CD14-positive monocyte (primary cell): Measurements from ENCODE around the gene EPB41. TPM values are rescaled to one million over a fixed set of nuclear protein-coding genes. Genes with fewer than 3 reads are reported as not detected.

Experiments
- DNase-seq, 3 donors: peaks; one replicate each; pipeline ENCODE4 v3.0.0-alpha.2; 2011 to 2022
- H2AFZ ChIP-seq: 2 replicates; pipeline ENCODE4 v1.6.0; 2012; ENCODE audit warnings: mild to moderate bottlenecking, low read depth, low read length, inconsistent platforms; ENCODE audit not compliant: insufficient read depth, poor library complexity, severe bottlenecking
- H3K27ac ChIP-seq, 2 donors: 1 replicate in 1 of 2; 2 replicates in 1 of 2; pipeline ENCODE4 v1.5.1; 2012 to 2013; ENCODE audit warnings: low read length in 2 of 2, control low read depth in 1 of 2, inconsistent platforms in 1 of 2, low read depth in 1 of 2, mild to moderate bottlenecking in 1 of 2
- H3K27me3 ChIP-seq, 2 donors: one replicate each; pipeline versions ENCODE4 v1.6.0 to v1.6.1; 2011 to 2013; ENCODE audit warnings: low read length in 2 of 2; ENCODE audit not compliant: control insufficient read depth in 2 of 2, insufficient read depth in 2 of 2
- H3K36me3 ChIP-seq, 2 donors: replicated peaks in 1 of 2; 1 replicate in 1 of 2; 2 replicates in 1 of 2; pipeline versions ENCODE4 v1.5.1 to v1.6.1; 2012 to 2013; ENCODE audit warnings: low read length in 2 of 2, control low read depth in 1 of 2, inconsistent platforms in 1 of 2, mild to moderate bottlenecking in 1 of 2; ENCODE audit not compliant: insufficient read depth in 2 of 2, control insufficient read depth in 1 of 2
- H3K4me1 ChIP-seq, 2 donors: 1 replicate in 1 of 2; 2 replicates in 1 of 2; pipeline versions ENCODE4 v1.5.1 to v1.6.1; 2012 to 2013; ENCODE audit warnings: low read length in 2 of 2, control low read depth in 1 of 2, inconsistent platforms in 1 of 2, mild to moderate bottlenecking in 1 of 2, moderate library complexity in 1 of 2; ENCODE audit not compliant: insufficient read depth in 2 of 2, control insufficient read depth in 1 of 2
- H3K4me2 ChIP-seq: replicated peaks from 2 replicates; pipeline ENCODE3; 2012; ENCODE audit warnings: low read length, moderate library complexity, mild to moderate bottlenecking; ENCODE audit not compliant: poor library complexity, severe bottlenecking; ENCODE audit errors: extremely low read depth
- H3K4me3 ChIP-seq, 3 experiments: fragments of 200-600 bp in 1 of 3; sonication (generic) in 1 of 3; replicated peaks in 1 of 3; 1 replicate in 2 of 3; 2 replicates in 1 of 3; pipeline ENCODE4 v1.5.1; 2011 to 2013; ENCODE audit warnings: low read length in 3 of 3, mild to moderate bottlenecking in 3 of 3, control low read depth in 2 of 3, low read depth in 2 of 3, inconsistent platforms in 1 of 3, moderate library complexity in 1 of 3
- H3K79me2 ChIP-seq: 2 replicates; pipeline ENCODE4 v1.6.0; 2012; ENCODE audit warnings: mild to moderate bottlenecking, control low read depth, inconsistent platforms, low read length, moderate library complexity; ENCODE audit not compliant: insufficient read depth
- H3K9ac ChIP-seq: 2 replicates; pipeline ENCODE4 v1.6.0; 2017; ENCODE audit warnings: low read length, mild to moderate bottlenecking; ENCODE audit not compliant: insufficient read depth, poor library complexity, severe bottlenecking
- H3K9me3 ChIP-seq, 2 donors: replicated peaks in 1 of 2; 1 replicate in 1 of 2; 2 replicates in 1 of 2; pipeline versions ENCODE4 v1.5.1 to v1.6.1; 2012 to 2013; ENCODE audit warnings: low read length in 2 of 2, control low read depth in 1 of 2; ENCODE audit not compliant: control insufficient read depth in 1 of 2, insufficient read depth in 1 of 2
- H4K20me1 ChIP-seq: 2 replicates; pipeline ENCODE4 v1.6.0; 2012; ENCODE audit warnings: mild to moderate bottlenecking, low read length, control low read depth, moderate library complexity; ENCODE audit not compliant: insufficient read depth
- H3K27ac Mint-ChIP-seq, 7 donors: one replicate each; pipeline ENCODE4 v1.8.0; 2020; ENCODE audit warnings: mild to moderate bottlenecking in 7 of 7, mixed read lengths in 7 of 7, moderate library complexity in 6 of 7, inconsistent platforms in 2 of 7
- H3K27me3 Mint-ChIP-seq, 3 donors: one replicate each; pipeline ENCODE4 v1.8.0; 2021 to 2022; ENCODE audit warnings: low read depth in 3 of 3, mild to moderate bottlenecking in 3 of 3, mixed read lengths in 3 of 3, moderate library complexity in 3 of 3, inconsistent platforms in 1 of 3
- H3K36me3 Mint-ChIP-seq, 2 donors: one replicate each; pipeline ENCODE4 v1.8.0; 2020; ENCODE audit warnings: mixed read lengths in 2 of 2, inconsistent platforms in 1 of 2, mild to moderate bottlenecking in 1 of 2
- H3K4me1 Mint-ChIP-seq: one replicate; pipeline ENCODE4 v1.8.0; 2020; ENCODE audit warnings: mild to moderate bottlenecking, mixed read lengths
- H3K4me3 Mint-ChIP-seq, 2 donors: one replicate each; pipeline ENCODE4 v1.8.0; 2020; ENCODE audit warnings: mild to moderate bottlenecking in 2 of 2, mixed read lengths in 2 of 2, moderate library complexity in 1 of 2
- H3K9me3 Mint-ChIP-seq, 7 donors: one replicate each; pipeline ENCODE4 v1.8.0; 2020 to 2022; ENCODE audit warnings: mixed read lengths in 7 of 7, mild to moderate bottlenecking in 6 of 7, moderate library complexity in 6 of 7, inconsistent platforms in 2 of 7
- WGBS: methylation state at CpG from one replicate; pipeline ENCODE4 v1.1.5; 2013; ENCODE audit warnings: missing lambda C conversion rate; ENCODE audit not compliant: insufficient coverage; 5-methylcytosine and 5-hydroxymethylcytosine counted together
- intact Hi-C, 2 donors: fragments of 100-400 bp; cut with micrococcal nuclease; formaldehyde crosslinking; loops; one replicate each; pipeline versions ENCODE4 v1.15.0 to v1.15.1; 2023
- polyA plus RNA-seq, 3 donors: library from polyadenylated mRNA; depleted of rRNA in 1 of 3; unstranded in 2 of 3; stranded (reverse) in 1 of 3; fragments of 300-500 nt in 2 of 3; fragments of >200 nt in 1 of 3; fragmentation: Illumina TruSeq in 2 of 3; gene quantifications; 1 replicate in 2 of 3; 2 replicates in 1 of 3; pipeline ENCODE4 v1.2.3, GENCODE V29; 2012 to 2021
- TF ChIP-seq, protein P1 (sequence below): fragments of 200-600 bp; IDR thresholded peaks from one replicate; pipeline ENCODE4 v1.8.0; 2022; ENCODE audit warnings: antibody characterized with exemption, mild to moderate bottlenecking

Gene EPB41
- polyA plus RNA-seq, 3 donors = 11.3 to 19.4 (median 18.9) TPM

DNA sequence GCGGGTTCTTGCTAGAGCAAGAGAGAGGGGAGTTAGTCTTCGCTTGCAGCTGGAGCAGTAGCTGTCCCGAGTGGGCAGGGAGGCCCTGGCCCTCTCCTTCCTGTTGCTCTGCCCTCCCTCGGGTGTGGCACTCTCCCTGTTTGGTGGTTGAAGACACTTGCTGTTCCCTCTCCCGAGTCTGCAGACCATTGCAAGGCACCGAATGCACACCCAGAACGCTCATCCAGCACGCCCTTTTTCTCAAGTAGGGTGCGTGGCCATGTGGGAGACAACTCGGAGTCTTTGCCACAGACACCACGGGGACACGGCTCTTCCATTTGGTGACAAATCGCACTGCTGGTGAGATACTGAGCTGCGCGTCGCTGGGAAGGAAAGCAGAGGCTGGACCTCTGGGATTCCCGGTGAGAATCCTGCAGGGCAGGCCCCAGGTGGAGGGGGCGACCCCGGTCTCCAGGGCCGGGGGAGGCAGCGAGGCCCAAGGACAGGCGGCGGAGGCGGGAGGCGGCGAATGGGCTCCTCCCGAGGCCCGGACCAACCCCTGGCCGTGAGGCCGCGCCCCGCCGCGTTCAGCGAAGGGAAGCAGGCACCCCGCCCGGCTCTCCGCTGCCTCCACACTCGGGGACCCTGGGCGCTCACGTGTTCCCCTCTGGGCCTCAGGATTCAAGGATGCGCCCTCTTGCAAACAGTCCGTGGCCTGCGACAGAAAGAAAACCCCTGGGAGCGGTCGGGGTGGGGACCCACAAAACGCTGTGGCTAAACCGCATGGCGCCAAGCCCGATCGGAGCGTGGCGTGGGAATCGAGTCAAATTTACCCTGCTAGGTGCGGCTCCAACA, 219.7 kb downstream of the EPB41 start:
- intact Hi-C loops = no loop called here
- peaks cover 0 to 6% (median 0%) of the 10 kb centered on the region in 7 donors for H3K9me3 Mint-ChIP-seq
- Histone ChIP-seq H4K20me1 (no peaks in the 10 kb centered on the region), H3K9me3 (no peaks in the 10 kb centered on the region), H3K79me2 (no peaks in the 10 kb centered on the region), H3K9ac (no peak overlapping the region), H3K4me1 (peaks cover 0 to 5% of the 10 kb centered on the region in 2 donors), H3K27ac (no peak overlapping the region), H2AFZ (peak overlapping the region; percentile 29), H3K27me3 (peaks cover 0 to 3% of the 10 kb centered on the region in 2 donors), H3K4me2 (peak overlapping the region; percentile 40), H3K36me3 (no peaks in the 10 kb centered on the region), H3K4me3 (peak overlapping the region in 1 of 3 experiments; percentile 46)
- H3K4me3 Mint-ChIP-seq = peak overlapping the region; percentile 66 to 80
- H3K4me1 Mint-ChIP-seq = peaks cover 6% of the 10 kb centered on the region
- no peaks in the 10 kb centered on the region for H3K36me3 Mint-ChIP-seq
- peaks cover 21 to 60% (median 33%) of the 10 kb centered on the region in 3 donors for H3K27me3 Mint-ChIP-seq
- DNase-seq = no peak
- no peak overlapping the region for H3K27ac Mint-ChIP-seq
- TF ChIP-seq, protein P1, sequence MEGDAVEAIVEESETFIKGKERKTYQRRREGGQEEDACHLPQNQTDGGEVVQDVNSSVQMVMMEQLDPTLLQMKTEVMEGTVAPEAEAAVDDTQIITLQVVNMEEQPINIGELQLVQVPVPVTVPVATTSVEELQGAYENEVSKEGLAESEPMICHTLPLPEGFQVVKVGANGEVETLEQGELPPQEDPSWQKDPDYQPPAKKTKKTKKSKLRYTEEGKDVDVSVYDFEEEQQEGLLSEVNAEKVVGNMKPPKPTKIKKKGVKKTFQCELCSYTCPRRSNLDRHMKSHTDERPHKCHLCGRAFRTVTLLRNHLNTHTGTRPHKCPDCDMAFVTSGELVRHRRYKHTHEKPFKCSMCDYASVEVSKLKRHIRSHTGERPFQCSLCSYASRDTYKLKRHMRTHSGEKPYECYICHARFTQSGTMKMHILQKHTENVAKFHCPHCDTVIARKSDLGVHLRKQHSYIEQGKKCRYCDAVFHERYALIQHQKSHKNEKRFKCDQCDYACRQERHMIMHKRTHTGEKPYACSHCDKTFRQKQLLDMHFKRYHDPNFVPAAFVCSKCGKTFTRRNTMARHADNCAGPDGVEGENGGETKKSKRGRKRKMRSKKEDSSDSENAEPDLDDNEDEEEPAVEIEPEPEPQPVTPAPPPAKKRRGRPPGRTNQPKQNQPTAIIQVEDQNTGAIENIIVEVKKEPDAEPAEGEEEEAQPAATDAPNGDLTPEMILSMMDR = no peak
- 59% methylated on average over 53 of the region's 55 CpGs for WGBS

DNA sequence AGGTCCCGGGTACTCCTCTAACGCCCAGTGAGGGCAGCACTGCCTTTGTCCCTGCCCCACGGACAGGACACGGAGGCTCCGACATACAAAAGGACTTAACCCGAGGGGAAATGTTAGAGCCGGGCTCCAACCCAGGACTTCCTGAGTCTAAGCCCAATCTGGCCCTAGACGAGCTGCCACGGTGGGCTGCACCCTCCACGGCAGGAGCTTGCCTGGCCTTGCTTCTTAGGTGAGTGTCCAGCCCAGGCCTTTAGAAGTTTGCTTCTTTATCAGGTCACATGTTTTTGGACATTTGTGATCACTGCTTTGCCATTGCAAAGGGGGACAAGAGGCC, 220.3 kb downstream of the EPB41 start:
- peak overlapping the region in 1 of 2 donors; percentile 80 for H3K4me3 Mint-ChIP-seq
- H3K27ac ChIP-seq = no peak overlapping the region
- WGBS = 59% methylated on average over 10 of the region's 10 CpGs
- no peaks in the 10 kb centered on the region for H3K36me3 Mint-ChIP-seq
- peaks cover 6% of the 10 kb centered on the region for H3K4me1 Mint-ChIP-seq
- H3K36me3 ChIP-seq = no peaks in the 10 kb centered on the region
- peaks cover 0 to 3% of the 10 kb centered on the region in 2 donors for H3K27me3 ChIP-seq
- no peak for DNase-seq
- H3K9ac ChIP-seq = no peak overlapping the region
- H3K79me2 ChIP-seq = no peaks in the 10 kb centered on the region
- peak overlapping the region; percentile 40 for H3K4me2 ChIP-seq
- no peaks in the 10 kb centered on the region for H3K9me3 ChIP-seq
- TF ChIP-seq, protein P1 = no peak
- H2AFZ ChIP-seq = peak overlapping the region; percentile 29
- H3K4me3 ChIP-seq = peak overlapping the region in 1 of 3 experiments; percentile 46
- H4K20me1 ChIP-seq = no peaks in the 10 kb centered on the region
- H3K4me1 ChIP-seq = peaks cover 0 to 5% of the 10 kb centered on the region in 2 donors
- peaks cover 20 to 56% (median 33%) of the 10 kb centered on the region in 3 donors for H3K27me3 Mint-ChIP-seq
- H3K27ac Mint-ChIP-seq = no peak overlapping the region
- peaks cover 0 to 11% (median 0%) of the 10 kb centered on the region in 7 donors for H3K9me3 Mint-ChIP-seq
- intact Hi-C loops = no loop called here
